ENCODE measurements around the gene CPEB3. TPM values are rescaled to one million over a fixed set of nuclear protein-coding genes. Genes with fewer than 3 reads are reported as not detected.
A peak's percentile ranks its signal among the peaks of the same experiment; 100 is the strongest.

The CPEB3 gene
- total and polyA plus RNA-seq, 9 of the 15 experiments (the other 6 are each of a cell fraction or from before 2014, with no cell fraction given) = 0.15 to 1.2 (median 0.51) TPM

DNA sequence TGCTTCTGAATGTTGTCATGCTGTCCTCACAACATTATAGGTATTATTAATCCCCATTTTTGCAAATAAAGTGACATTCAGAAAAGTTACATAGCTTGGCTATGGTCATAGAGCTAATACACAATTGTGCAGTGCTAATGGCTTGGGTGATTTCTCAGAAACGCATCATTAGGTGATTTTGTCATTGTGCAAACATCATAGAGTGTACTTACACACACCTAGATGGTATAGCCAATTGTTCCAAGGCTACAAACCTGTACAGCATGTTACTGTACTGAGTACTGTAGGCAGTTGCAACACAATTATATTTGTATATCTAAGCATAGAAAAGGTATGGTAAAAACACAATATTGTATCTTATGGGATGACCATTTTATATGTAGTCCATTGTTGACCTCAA is 276.3 kb downstream of the CPEB3 start (continued):
- TF ChIP-seq CBX5 (IDR thresholded peaks at IDR 0.05; ENCODE audit: borderline replicate concordance, low read depth) = no peak

DNA sequence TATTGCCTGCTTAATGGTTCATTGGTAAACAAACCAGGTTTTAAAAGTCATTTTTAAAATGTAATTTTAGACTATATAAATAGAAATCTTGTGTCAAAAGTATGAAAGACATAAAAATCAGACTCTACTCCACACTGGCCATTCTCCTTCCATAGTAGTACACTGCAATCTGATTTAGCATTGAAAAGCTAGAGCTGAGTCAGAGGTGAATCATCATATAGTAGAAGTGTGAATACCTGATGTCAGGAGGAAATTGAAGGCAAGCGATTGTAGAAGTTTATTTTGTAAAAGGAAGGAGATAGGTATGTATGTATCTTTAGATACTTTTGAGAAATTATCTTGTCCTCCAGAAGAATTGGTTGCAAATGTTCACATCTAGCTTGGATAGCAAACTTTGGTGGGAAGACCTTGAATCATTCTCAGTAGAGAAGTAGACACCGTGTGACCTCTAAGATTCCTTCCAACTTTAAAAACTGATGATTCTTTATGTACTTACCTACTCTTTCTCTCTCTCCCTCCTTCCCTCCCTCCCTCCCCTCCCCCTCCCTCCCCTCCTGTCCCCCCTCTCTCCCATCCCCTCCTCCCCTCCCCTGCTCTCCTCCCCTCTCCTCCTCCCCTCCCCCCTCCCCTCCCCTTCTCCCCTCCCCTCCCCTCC is 279.2 kb downstream of the CPEB3 start:
- Histone ChIP-seq H3K27ac (ENCODE audit: extremely low read depth, low read depth, low read length) (peak overlapping the region; percentile 61; the same call in 1 of the 3 replicates), H3K9me3 (replicated peaks; ENCODE audit: control insufficient read depth, insufficient read depth, low read depth, low read length) (no peaks in the 10 kb centered on the region), H3K79me2 (ENCODE audit: control insufficient read depth, insufficient read depth, low read length) (no peaks in the 10 kb centered on the region), H3K4me1 (replicated peaks in 1 of 2; ENCODE audit: control insufficient read depth in 2 of 2, insufficient read depth in 2 of 2, low read length in 2 of 2) (no peaks in the 10 kb centered on the region; a peak in 1 of 5 replicates), H3K9me1 (ENCODE audit: control insufficient read depth, insufficient read depth, low read length) (no peaks in the 10 kb centered on the region), H3K27me3 (ENCODE audit: control insufficient read depth in 2 of 2, insufficient read depth in 2 of 2, low read length in 2 of 2) (no peaks in the 10 kb centered on the region), H3K4me3 (no peak overlapping the region), H2AFZ (ENCODE audit: low read depth, low read length) (no peak overlapping the region), H3K9ac (ENCODE audit: insufficient read depth in 1 of 2, low read depth in 2 of 2, low read length in 2 of 2) (no peak overlapping the region), H3K4me2 (ENCODE audit: insufficient read depth, low read length) (no peak overlapping the region), H4K20me1 (replicated peaks; ENCODE audit: control insufficient read depth, insufficient read depth, low read length) (no peaks in the 10 kb centered on the region), H3K36me3 (ENCODE audit: control insufficient read depth, insufficient read depth, low read length) (peaks cover 63% of the 10 kb centered on the region)
- ATAC-seq (peak; percentile 89), FAIRE-seq (no peak), DNase-seq (ENCODE audit: extremely low read depth in 1 of 4, low spot score in 3 of 4) (peak; percentile 11 to 43 (median 22))
- CTCF ChIA-PET (ENCODE audit: low intra/inter-chr PET ratio) = no interaction called here
- in situ Hi-C loops (cut with MboI) (no loop called here), intact Hi-C loops (cut with micrococcal nuclease) (no loop called here)
- POLR2A ChIA-PET = no interaction called here
- no TSS peak for BruUV-seq (replicated peaks)
- 13% methylated on average over 2 of the region's 2 CpGs for WGBS (ENCODE audit: insufficient coverage, low coverage, missing lambda C conversion rate)
- TF ChIP-seq RB1 (IDR thresholded peaks at IDR 0.05; ENCODE audit: low read depth) (no peak), ZNF316 (IDR thresholded peaks at IDR 0.05) (0 out of 2 replicates have a peak, but pooled peaks have one; percentile 40), ZNF668 (CRISPR knock-in tag; IDR thresholded peaks at IDR 0.05) (no peak), MAFK (IDR thresholded peaks at IDR 0.05; ENCODE audit: low read length) (peak; percentile 21; the same call in 1 of the 2 replicates), HNRNPLL (IDR thresholded peaks at IDR 0.05; ENCODE audit: low read depth, low read length, poor library complexity, severe bottlenecking) (no peak), ARID1B (IDR thresholded peaks at IDR 0.05) (peak; percentile 49), SMAD3 (CRISPR knock-in tag; conservative IDR thresholded peaks at IDR 0.05) (no peak), PCBP1 (IDR thresholded peaks at IDR 0.05; ENCODE audit: low read depth, low read length, poor library complexity, severe bottlenecking) (peak; percentile 88), SMARCA4 (IDR thresholded peaks at IDR 0.05) (peak; percentile 74), HIVEP1 (CRISPR knock-in tag; IDR thresholded peaks at IDR 0.05) (no peak), SMARCC2 (IDR thresholded peaks at IDR 0.05; ENCODE audit: low read depth) (0 out of 2 replicates have a peak, but pooled peaks have one; percentile 33), ATF3 (IDR thresholded peaks at IDR 0.05) (peak; percentile 85), ATF3 (CRISPR knock-in tag; conservative IDR thresholded peaks at IDR 0.05) (no peak), ZNF696 (CRISPR knock-in tag; conservative IDR thresholded peaks at IDR 0.05) (no peak), JUND (IDR thresholded peaks at IDR 0.05; ENCODE audit: borderline replicate concordance, low read depth, low read length) (peak; percentile 83; the same call in 1 of the 2 replicates), JUND (tag; IDR thresholded peaks at IDR 0.05; ENCODE audit: borderline replicate concordance, low read depth, low read length) (peak; percentile 78), NELFE (IDR thresholded peaks at IDR 0.05; ENCODE audit: insufficient read depth, insufficient read length) (no peak), ZNF561 (CRISPR knock-in tag; conservative IDR thresholded peaks at IDR 0.05) (no peak), HNRNPK (IDR thresholded peaks at IDR 0.05; ENCODE audit: low read depth, low read length, poor library complexity, severe bottlenecking) (peak; percentile 94), MAFG (tag; conservative IDR thresholded peaks at IDR 0.05) (peak; percentile 28; the same call in 1 of the 2 replicates), FOSL1 (tag; conservative IDR thresholded peaks at IDR 0.05) (peak; percentile 91), NCOA1 (IDR thresholded peaks at IDR 0.05; ENCODE audit: low read depth) (no peak), NFE2 (IDR thresholded peaks at IDR 0.05; ENCODE audit: low read depth) (peak; percentile 60)

Data from K562 (cell line).